GM06990 (cell line): ENCODE results near the gene SLC35E2B.
"Not testable (repeated sequence)": the region's sequence is repeated elsewhere in the genome, so short reads cannot be mapped to it uniquely, and the experiment has no call there.

Source experiments
- DNase-seq: peaks from one replicate; pipeline ENCODE4 v3.0.0-alpha.2; 2011; ENCODE audit not compliant: insufficient read length; ENCODE audit errors: extremely low read depth
- H3K27me3 ChIP-seq: replicated peaks from 2 replicates; pipeline ENCODE4 v1.6.0; 2011; ENCODE audit warnings: low read length; ENCODE audit not compliant: control insufficient read depth, insufficient read depth
- H3K36me3 ChIP-seq: 2 replicates; pipeline ENCODE4 v1.5.1; 2011; ENCODE audit warnings: low read length; ENCODE audit not compliant: control insufficient read depth, insufficient read depth
- H3K4me3 ChIP-seq: replicated peaks from 2 replicates; pipeline ENCODE4 v1.5.1; 2011; ENCODE audit warnings: low read depth, mild to moderate bottlenecking, control low read depth, low read length
- CTCF ChIP-seq: IDR thresholded peaks from 2 replicates; pipeline ENCODE4 v1.5.1; 2011; ENCODE audit warnings: low read length, control low read depth, mild to moderate bottlenecking, inconsistent platforms; ENCODE audit not compliant: insufficient read depth, poor library complexity, severe bottlenecking

SLC35E2B gene

DNA sequence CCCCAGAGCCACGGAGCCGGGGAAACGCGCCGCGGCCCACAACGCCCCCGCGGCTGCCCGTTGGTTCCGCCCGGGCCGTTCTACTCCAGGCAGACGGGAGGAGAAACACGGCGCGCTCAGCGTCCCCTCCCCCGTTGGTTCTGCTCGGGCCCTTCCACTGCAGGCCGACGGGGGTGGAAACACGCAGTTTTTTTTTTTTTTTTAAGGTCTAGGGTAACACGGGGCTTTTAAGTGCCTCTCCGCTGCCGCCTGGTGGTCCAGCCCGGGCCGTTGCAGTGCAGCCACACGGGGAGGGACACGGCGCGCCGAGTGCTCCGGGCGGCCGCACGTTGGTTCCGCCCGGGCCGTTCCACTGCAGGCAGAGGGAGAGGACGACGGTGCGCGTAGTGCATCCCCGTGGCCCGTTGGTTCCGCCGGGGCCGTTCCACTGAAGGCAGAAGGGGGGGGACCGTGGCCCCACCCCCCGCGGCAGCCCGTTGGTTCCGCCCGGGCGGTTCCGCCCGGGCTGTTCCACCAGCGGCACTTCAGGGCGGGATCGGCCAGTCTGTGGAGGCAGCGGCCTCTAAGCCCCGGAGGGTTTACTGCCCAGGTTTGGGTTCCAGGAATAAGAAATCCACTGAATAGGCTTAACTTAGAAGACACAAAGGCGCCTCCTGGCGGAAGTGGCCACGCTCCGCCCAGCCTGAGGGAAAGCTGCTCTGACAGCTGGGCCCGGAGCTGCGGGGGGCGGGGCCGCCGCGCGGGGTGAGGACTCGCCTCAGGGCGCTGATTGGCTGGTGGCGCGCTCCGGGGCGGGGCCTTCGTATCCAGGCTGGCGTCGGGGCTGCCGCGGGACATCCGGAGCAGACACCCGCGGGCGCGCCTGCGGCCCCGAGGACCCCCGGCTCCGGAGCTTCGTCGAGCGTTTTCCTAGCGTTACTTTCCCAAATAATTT lies at the start of gene SLC35E2B:
TSS of gene SLC35E2B (minus strand) at position 82 of the 934 bp plus-strand sequence. CDS start 16,096 bp downstream, outside the sequence.
- peak; percentile 94 for DNase-seq
- H3K36me3 ChIP-seq, H3K27me3 ChIP-seq: not testable (repeated sequence)
- peak within 1 kb of the TSS; percentile 67 for H3K4me3 ChIP-seq

- not testable (repeated sequence) for H3K27me3 ChIP-seq, H3K4me3 ChIP-seq, DNase-seq, H3K36me3 ChIP-seq
Observed at GRCh38 chr1:1741013-1741412, 48.4 kb upstream of the SLC35E2B start.

- not testable (repeated sequence) for H3K36me3 ChIP-seq, DNase-seq, H3K27me3 ChIP-seq, H3K4me3 ChIP-seq
Observed at GRCh38 chr1:1738799-1739337, 46.3 kb upstream of the SLC35E2B start.

GRCh38 chr1:1737675-1738590 lies 45.3 kb upstream of the SLC35E2B start:
- not testable (repeated sequence) for H3K27me3 ChIP-seq, DNase-seq, H3K36me3 ChIP-seq, H3K4me3 ChIP-seq

DNA sequence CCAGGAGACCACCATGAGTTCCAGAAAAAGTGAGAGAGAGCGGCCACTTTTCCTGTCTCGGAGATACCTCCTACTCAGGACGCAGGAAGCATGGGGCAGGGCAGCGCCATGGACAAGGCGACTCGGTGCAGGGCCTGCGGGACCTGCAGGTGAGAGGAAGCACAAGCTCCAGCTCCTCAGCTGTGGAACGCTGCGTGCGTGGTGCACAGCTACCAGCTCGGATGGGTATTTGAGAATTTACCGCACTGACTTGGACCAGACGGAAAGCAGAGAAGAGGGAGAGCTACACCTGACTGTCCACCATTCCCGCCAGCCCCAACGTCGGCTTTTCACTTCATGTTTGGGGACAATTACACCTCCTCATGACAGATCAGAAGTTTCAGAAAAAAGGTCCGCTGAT lies 39.8 kb upstream of the SLC35E2B start:
- H3K36me3 ChIP-seq, result peaks cover 9% of the 10 kb centered on the region
- H3K4me3 ChIP-seq, result no peak overlapping the region
- no peak for DNase-seq
- no peaks in the 10 kb centered on the region for H3K27me3 ChIP-seq
- no peak for TF ChIP-seq CTCF

DNA sequence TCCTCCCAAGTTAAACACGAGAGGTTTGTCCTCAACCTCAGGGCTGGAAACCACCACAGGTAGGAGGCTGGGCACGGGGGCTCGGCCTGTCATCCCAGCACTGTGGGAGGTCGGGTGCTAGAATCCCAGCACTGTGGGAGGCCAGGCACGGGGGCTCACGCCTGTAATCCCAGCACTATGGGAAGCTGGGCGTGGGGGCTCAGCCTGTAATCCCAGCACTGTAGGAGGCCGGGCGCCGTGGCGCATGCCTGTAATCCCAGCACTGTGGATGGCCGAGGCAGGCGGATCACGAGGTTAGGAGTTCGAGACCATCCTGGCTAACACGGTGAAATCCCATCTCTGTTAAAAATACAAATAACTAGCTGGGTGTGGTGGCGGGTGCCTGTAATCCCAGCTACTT lies 38.3 kb upstream of the SLC35E2B start:
- Histone ChIP-seq H3K4me3 (no peak overlapping the region), H3K36me3 (peaks cover 9% of the 10 kb centered on the region), H3K27me3 (no peaks in the 10 kb centered on the region)
- no peak for DNase-seq
- TF ChIP-seq CTCF, result no peak

- not testable (repeated sequence) for H3K27me3 ChIP-seq, H3K36me3 ChIP-seq, DNase-seq, H3K4me3 ChIP-seq
Observed at GRCh38 chr1:1730230-1730629, 37.6 kb upstream of the SLC35E2B start.

DNA sequence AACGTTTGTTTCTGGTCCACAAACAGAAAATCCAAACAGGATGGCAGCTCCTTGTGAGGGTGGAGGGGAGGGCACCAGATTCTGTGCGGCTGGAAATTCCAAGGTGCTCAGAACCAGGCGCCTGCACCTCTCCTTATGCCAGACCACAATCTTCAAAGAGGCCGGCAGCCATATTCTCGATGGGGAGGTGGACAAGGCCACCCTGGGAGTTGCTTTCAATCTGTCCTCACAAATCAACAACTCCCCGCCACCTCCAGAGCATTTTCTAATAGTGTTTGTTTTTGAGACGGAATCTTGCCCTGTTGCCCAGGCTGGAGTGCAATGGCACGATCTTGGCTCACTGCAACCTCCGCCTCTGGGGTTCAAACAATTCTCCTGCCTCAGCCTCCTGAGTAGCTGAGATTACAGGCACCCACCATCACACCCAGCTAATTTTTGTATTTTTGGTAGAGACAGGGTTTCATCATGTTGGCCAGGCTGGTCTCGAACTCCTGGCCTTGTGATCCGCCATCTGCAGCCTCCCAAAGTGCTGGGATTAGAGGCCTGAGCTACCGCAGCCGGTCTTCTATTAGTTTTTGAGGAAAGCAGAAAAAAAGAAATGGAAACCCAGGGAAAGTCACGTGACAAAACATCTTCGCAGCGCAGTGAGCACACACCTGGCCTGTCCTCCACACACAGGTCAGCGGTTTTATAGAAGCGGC lies 36.7 kb upstream of the SLC35E2B start:
- not testable (repeated sequence) for H3K36me3 ChIP-seq, H3K4me3 ChIP-seq, DNase-seq, H3K27me3 ChIP-seq

DNA sequence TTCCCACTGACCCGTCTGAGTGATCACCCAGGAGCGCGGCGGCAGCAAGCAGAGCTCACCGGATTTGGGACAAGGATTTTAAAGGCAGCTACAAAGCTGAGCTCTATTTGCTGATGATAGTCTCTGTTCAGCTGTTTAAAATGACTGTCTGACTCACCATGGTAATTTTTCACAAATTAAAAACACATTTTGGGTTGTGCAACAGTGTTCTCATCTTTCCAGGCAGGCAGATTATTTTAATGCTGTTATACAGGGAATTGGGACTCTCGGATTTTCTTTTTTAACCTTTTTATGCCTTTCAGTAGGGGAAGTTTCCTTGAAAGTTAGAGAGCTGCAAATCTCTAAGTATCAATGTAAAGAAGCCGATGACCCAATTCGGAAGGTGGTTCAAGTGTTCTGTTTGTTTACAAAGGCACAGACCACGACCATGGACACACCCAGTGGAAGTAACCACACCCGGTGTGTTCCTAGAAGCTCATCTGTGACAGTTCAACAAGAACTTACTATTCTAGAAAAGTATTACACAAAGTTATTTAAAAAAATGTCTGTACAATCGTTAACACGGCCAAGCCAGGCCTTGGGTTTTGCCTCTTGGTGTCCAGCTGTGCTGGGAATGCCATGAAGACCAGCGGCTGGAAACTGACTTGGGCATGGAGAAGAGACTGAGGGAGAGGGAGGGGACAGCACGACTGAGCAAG lies 35.9 kb upstream of the SLC35E2B start:
- not testable (repeated sequence) for H3K27me3 ChIP-seq, H3K36me3 ChIP-seq, DNase-seq, H3K4me3 ChIP-seq

- H3K4me3 ChIP-seq, H3K27me3 ChIP-seq, DNase-seq, H3K36me3 ChIP-seq: not testable (repeated sequence)
Observed at GRCh38 chr1:1727131-1727651, 34.6 kb upstream of the SLC35E2B start.

GRCh38 chr1:1726088-1726487 lies 33.5 kb upstream of the SLC35E2B start:
- not testable (repeated sequence) for H3K36me3 ChIP-seq, H3K27me3 ChIP-seq, DNase-seq, H3K4me3 ChIP-seq
